Neural cell (in vitro differentiated cells): ENCODE results near the gene C12orf42.

Source experiments
- CTCF ChIP-seq: fragments of 450-650 bp; IDR thresholded peaks from 2 replicates; pipeline ENCODE4 v1.5.1; 2014; ENCODE audit warnings: antibody characterized with exemption, mild to moderate bottlenecking, moderate library complexity; ENCODE audit not compliant: poor library complexity, severe bottlenecking
- EP300 ChIP-seq: fragments of 450-650 bp; conservative IDR thresholded peaks from 2 replicates; pipeline ENCODE4 v1.6.1; 2014; ENCODE audit warnings: antibody characterized with exemption, mild to moderate bottlenecking, moderate library complexity; ENCODE audit not compliant: poor library complexity, severe bottlenecking
- EZH2 ChIP-seq: fragments of 200-600, 300-800 bp; shearing (Covaris generic), sonication (generic); IDR thresholded peaks from 2 replicates; pipeline ENCODE4 v1.6.1; 2014; ENCODE audit warnings: antibody characterized with exemption, low read length, borderline replicate concordance, mild to moderate bottlenecking; ENCODE audit not compliant: insufficient read depth, poor library complexity, severe bottlenecking
- RAD21 ChIP-seq: fragments of 450-650 bp; conservative IDR thresholded peaks from 2 replicates; pipeline ENCODE4 v1.6.1; 2014; ENCODE audit warnings: antibody characterized with exemption, mild to moderate bottlenecking, moderate library complexity
- TAF1 ChIP-seq: IDR thresholded peaks from 2 replicates; pipeline ENCODE4 v1.6.1; 2012; ENCODE audit warnings: low read depth

GRCh38 chr12:103530307-103531066, 34.7 kb upstream of the C12orf42 start:
- no peak for TF ChIP-seq CTCF
- no peak for TF ChIP-seq EP300
- TF ChIP-seq TAF1, result no peak
- no peak for TF ChIP-seq EZH2
- no peak for TF ChIP-seq RAD21
